ENCODE results near the gene GCA. TPM values are rescaled to one million over a fixed set of nuclear protein-coding genes. Genes with fewer than 3 reads are reported as not detected.

Gene GCA
- polyA plus RNA-seq, 1 donor, result 32.7 TPM

DNA sequence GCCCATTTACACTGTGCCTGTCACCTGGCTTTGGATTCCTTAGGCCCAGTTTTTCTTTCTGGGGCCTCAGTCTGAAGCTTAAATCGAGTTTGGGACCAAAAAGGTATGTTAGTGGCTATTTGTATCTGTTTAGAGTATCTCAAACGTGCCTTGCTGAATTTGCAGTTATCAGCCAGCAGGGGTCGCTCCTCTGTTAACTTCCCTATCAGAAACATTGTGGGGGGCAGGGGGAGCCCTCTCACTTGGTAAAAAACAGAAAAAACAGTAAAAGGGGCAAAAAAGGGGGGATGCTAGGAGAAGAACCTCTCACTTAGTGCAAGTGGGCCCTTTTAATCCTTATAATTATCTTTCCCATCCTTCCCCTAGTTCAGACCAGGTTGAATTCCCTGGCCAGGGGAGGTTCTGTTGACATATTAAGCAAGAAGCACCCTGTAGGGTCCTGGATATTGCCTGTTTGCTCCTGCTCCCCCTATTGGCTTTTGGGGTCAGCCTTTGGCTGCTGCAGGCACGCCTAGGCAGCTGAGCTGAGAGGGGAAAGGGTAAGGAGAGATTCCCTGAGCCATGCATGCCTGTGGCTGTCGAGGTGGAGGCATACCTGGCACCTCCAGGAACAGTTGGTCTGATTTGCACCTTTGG lies 16.7 kb upstream of the GCA start:
- DNase-seq, result no peak

DNA sequence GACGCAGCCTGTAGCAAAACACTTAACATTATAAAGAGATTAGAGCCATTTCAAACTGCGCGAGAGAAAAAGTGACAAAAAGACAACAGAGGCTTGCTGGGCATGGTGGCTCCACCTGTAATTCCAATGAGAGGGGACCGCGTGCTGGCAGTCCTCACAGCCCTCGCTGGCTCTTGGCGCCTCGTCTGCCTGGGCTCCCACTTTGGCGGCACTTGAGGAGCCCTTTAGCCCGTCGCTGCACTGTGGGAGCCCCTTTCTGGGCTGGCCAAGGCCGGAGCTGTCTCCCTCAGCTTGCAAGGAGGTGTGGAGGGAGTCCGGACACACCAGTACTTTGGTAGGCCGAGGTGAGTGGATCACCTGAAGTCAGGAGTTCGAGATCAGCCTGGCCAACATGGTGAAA lies 16.1 kb upstream of the GCA start:
- no peak for DNase-seq

DNA sequence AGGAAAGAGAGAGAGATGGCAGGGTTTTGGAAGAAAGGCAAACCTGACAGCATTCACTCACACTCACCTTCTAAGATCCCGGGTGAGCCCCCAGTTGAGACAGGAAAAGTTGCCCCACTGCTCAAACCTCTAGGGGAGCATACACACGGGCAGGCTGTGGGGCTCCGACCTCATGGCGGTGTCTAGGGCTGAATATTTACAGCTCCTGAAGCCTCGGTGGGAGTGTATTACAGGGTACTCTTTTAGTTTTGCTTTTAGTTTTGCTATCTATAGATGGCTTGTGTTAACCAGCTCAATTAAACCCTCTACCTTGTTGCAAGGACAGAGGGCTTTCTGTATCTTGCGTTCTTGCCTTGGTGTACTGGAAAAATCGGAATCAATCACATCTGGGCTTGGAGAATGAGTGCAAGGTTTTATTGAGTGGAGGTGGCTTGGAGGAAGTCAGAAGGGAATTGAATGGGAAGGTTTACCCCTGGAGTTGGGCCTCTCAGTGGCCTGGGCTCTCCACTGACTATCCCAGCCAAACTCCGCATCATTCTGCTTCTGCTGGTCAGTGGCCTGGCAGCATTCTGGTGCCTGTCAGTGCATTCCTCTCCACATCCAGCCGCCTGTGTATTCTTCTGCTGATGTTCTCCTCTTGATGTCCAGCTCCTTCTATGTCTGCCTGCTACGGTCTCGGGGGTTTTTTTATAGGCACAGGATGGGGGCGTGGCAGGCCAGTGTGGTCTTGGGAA lies 15.3 kb upstream of the GCA start:
- no peak for DNase-seq

DNA sequence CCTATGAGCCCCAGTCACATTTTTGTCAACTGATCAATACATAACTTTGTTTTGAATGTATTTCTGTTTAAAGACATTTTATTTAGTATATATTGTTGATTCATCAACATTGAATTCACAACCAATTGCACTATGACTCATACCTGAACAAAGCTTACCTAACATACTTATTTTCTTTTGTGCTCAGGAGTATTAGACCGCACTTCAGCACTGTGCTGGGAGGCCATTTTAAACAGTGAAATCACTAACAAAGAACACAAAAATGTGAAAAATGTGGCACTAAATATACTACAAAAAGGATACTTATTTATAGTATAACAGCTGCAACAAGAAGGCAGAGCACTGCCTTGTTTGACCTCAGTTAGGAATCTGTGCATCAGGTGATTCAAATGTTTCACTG lies 13.1 kb upstream of the GCA start:
- DNase-seq, result no peak

DNA sequence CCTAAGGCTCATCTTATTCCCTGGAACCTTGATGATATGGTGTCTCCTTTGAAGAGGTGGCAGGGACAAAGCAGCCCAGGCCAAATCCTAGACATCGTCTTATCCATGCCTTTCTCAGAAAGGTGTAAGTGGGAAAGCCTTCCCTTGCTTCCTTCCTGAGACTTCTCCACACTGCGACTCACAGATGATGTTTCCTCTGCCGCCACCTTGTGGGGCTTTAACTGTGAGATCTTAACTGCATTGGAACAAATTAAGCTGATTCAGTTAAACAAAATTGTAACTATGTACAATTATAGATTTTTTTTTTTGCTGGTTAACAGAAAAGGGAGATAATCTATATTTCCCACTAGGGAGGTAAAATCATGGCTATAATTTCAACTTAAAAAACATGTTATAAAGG lies 10.0 kb upstream of the GCA start:
- peak; percentile 12 for DNase-seq

DNA sequence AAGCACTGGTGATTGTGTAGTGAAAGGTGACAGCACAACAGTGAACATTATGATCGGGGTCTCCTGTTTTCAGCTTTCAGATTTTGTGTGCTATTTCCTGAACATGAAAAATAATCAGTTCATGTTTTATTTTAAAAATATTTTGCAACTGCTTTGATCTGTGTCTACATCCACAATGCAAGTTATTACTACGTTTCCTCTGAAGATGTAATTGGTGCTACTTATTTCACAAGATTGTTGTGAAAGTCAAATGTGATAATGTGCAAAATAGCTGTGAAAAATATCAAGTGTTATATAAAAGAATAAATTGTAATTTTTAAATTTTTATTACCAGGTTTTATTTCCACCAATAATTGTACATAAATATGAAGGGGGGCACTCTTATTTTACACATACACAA lies 6.1 kb upstream of the GCA start:
- no peak for DNase-seq

DNA sequence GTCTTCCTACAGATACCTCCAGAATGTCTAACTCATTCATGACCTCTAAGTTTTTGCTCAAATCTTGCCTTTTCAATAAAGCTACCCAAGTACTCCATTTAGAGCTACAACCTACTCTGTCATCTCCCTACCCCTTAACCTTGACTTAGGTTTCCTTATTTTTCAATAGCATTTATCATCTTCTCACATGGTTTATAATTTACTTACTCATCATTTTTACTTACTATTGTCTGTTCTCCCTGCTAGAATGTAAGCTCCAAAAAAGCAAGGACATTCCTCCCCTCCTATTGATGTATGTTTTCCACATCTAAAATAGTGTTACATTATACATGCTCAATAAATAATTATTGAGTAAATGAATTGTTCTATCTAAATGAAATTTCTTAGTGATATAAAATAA lies 3.1 kb upstream of the GCA start:
- DNase-seq, result no peak

DNA sequence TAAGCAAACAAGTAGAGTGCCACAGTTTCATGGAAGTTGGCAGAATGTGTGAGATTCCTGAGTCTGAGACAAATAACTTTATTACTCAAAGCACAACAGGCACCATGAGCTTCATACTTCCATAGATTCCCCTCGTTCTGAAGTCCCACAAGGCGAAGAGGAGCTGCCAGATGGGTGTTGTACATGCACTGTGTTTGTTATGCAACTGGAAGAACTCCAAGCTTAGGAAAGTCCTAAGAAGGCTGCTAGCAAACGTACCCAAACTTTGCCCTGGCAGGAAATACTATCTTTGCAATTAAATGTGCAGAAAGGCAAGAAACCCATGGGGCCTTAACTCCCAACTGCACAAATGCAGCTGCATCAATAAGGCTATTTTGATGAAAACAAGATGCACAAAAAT lies 1.6 kb upstream of the GCA start:
- no peak for DNase-seq

DNA sequence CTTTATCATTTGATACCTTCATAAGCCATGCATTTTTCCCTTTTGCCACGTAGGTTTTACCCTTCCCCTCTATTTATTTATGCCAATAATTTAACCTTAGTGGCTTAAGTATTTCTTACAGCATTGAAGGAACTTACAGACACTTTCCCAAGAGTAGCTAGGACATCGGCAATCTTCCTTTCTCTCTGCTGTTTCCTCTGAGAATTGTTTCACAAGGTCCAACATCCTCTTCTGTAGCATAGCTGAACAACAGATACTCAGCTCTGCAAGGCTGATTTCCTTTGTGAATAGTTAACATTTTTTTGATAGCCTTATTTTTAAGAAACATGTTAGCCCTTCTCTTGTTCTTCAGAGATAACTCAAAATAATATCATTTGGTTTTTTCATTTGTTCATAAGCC lies 1.1 kb upstream of the GCA start:
- DNase-seq, result no peak

DNA sequence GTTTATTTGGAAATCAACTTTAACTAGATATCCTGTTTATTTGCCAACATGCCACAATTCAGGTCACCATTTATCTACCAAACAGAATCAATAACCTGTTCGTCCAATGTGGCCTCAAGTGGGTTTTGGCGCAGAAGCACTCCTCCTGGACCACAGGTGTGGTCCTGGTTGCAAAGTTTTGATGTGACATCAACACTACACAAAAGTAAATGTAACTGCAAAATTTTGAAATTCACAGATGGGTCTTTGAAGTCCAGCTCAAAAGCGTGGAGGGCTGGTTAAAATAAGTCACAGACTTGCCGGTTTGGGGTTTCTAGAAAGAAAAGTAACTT lies 474 bp upstream of the GCA start:
- DNase-seq, result no peak

DNA sequence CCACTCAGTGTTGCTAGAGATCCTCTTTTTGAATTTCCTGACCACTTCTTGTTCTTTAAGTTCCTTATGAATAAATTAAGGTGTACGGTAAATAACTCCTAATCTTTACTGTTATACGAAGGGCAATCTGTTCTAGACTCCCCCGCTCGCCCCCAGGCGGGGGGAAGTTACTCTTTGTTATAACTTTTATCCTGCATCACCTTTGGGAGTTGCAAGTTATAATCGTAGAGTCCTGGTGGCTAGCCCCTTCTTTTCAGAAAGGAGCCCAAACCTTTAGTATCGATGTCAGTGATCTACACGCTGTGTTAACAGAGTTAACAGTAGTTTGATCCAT lies 652 bp downstream of the GCA start:
- no peak for DNase-seq

DNA sequence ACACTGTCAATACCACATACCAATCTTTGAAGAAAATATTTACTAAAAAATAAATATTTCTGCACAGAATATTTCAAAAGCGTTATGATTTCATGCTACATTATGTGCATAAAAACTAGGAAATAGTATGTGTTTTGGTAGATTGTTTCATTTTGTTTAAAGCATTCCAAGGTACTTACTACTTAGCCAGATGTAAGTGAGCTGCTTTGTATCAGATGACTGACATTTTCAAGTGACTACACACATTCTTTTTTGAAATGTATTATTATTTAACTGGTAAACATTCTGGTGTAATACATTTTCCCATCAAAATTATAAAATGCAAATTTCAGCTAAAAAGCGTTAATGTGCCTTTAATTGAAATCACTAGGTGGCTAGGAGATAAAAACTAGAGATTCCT lies 21.5 kb downstream of the GCA start:
- DNase-seq, result no peak

DNA sequence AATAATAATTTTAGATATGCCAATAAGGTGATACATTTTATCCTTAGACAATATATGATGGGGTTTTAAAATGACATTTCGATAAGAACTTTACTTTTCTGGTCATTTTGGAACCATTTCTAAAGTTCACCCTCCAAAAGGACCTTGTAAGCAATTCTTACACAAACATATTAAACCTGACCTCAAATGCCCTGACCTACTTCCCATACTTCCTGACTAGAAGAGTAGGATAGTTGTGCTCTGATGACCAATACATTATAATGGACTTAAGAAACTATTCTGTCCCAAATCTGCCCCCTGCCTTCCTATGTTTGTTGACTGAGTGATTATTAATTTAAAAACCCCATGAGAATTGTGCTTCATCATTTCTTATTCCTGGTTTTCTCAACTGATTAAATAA lies 24.6 kb downstream of the GCA start:
- DNase-seq, result no peak

DNA sequence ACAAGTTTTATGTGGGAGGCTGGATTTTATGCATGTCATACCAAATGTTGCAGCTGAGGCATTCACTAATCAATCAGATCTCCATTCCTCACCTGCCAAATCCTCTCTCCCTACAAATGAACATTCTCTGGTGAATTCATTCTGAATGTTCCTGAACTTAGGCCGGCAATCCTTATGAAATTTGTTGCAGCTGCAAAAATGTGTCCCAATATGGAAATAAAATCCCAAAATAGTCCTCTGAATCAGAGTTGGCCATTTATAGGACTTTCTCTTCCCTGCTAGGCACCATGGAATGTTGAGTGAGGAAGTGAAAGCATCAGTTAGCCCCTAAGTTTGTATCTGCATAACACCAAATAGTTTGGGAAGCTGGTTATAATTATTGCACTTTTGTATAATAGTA lies 25.6 kb downstream of the GCA start:
- no peak for DNase-seq

DNA sequence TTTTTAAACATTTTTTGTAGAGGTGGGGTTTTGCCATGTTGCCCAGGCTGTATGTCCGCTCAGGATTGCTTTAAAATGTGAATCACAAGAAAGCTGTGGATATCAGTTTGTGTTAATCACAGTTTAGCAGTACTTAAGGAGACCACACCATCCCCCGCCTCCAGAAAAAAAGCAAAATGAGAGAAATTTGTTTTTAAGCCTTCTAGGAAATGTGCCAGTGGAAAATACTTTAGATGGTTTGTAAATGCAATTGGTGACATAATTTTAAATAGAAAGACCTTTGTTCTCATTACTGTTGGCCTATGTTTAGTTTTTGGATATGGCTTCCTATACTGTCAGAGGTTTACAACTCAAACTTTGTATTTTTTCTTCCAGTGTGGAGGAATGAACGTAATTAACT lies 27.0 kb downstream of the GCA start:
- DNase-seq, result no peak

DNA sequence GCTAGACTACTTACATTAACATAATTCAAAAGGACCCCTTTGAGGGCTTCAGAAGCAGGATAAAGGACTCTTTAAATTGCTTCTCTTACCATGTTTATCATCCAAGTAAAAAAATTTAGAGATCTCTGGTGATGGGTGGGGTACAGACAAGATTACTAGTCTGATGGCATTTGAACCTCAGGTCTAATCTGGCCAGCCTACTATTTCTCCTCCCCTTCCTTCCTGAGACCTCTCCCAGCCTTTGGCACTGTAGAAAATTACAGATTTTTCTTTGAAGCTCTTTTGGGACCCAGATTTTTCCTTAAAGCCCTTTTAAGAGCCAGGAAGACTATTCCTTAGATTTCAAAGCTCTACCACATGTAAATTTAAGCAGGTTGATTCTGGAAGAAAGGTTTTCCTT lies 28.9 kb downstream of the GCA start:
- DNase-seq, result no peak

DNA sequence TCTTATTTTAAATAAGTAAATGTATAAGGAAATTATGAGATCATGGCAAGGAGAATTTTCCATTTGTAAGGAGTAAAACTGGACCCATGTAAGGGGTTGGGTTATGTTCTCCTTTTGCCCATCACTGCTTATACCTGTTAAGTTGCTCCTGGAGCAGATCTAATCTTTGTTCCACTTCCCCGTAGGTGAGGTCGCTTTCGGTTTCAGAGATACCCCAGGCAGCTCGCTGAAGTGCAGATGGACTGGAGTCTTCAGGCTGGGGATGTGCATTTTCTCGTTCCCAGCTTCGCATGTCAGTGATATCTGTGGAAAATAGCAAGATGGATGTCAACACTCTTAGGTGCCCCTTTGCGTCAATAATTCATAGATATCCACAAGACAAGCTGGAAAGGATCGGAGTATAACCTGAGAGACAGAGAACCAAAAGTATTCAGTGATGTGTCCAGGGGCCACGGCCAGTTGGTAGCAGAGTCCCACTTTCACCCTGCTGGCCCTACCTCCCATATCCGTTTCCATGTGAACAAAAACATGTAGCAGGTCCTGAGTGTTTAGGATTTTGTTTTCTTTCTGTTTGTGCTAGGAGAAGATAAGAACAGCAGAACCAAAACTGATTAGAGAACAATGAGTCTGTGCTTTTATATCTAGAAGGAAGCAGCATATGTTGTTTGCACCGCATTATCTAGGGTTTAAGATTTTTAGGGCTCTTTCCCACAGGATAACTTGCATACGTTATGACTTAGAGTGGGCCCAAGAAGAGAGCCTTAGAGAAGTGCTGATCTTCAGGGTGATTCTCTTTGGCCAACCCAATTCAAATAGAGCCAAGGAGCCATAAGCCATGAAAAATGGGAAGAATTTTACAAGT lies 36.0 kb downstream of the GCA start:
- DNase-seq, result no peak

DNA sequence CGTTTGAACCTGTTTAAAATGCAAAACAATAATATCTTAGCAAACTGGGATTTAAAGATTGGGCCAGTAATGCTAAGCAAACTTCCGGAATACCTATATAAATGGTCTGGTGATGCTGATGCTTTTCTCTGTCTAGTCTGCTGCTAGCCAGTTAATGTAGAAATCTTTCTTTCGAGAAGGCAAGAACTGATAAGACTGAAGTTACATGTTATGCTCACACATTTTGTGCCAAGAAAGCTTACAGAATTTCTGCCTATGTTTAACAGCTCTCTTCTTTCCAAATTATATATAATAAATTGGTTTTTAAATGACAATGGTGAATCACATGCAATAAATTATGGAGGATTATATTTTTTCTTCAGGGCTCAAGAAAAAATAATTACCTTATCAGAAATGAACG lies 37.9 kb downstream of the GCA start:
- DNase-seq, result no peak

DNA sequence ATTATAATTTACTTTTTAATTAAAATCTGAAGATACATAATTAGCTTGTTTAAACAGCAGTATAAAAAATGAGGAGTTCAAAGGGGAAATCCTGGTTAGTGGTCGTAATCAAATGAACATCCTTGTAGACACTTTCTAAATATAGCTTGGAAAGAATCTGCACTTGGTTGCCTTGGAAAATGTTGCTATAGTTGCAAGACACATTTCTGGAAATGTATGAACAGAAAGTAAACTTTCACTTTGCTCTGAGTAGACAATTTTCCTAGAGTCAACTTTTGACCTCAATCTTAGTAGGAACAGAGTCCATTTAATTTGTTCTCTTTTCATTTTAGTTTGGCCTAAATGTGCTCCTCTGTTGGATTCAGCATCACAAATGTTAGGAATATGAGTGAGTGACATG lies 38.3 kb downstream of the GCA start:
- DNase-seq, result peak; percentile 15

DNA sequence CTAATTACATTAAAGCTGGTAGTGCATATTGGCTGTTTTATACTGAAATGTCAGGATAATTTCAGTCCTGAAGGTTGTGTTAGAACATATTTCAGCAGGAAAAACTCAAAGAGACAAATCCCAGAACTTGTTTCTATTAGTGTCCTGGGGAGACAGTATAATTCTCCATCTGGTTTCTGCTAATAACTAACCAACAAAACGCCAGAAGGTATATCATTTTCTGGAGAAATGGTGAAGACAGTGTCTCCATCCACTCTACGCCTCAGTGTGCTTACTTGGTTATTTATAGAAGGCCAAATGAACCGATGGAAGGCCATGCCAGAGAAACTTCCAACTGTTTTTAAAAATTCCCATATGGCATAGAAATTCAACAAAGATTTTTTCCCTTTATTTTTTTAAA lies 41.6 kb downstream of the GCA start:
- no peak for DNase-seq

DNA sequence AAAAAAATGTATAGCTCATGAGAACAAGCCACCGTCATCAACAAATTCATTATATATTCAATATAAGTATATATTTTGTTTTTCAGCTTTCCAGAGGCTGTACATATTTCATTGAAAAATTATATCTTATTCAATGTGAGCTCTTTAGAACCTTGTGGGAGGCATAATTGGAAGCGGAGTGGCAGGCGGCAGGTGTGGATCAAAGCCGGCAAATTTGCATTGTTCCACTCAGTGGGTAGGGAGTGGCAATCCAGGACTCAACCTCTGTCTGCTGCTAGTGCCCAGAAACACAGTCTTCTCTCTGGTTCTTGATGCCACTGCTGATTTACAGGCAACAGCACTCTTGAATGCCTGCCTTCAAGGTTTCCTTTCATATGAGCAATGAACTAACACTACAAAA lies 46.9 kb downstream of the GCA start:
- no peak for DNase-seq

DNA sequence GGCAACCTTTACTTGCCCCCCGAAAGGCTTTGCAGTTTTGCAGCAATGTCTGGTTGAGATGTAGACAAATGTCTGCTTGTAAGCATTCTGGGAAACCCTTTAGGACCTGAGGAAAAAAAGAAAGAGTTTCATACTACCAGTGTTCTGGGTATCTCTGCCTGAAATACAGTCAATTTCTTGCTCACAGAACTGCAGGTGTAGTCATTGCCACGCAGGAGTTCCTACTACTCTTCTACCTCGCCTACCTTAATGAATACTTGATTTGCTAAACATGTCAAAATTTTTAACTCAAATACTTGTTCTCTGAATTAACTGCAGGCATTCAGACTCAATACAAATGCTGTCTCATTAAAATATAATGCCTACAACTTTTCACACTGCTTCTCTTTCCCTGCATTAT lies 56.4 kb downstream of the GCA start:
- no peak for DNase-seq

DNA sequence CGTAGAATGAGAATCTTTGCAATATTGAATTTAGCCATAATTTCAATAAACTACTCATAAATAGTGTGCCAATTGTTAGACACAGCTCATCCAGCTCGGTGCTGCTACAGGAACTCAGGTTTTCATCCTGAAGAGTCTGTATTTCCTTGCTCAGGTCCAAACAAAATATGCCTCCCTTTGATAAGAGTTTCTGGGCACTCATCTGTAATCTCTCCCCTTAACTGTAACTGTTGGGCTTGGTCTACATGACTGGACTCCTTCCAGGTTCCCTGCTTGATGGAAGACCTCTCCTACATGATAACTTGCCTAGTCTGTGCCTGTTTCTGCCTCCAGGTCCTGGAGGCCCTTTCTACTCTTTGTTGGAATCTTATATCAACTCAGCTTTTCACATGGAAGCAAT lies 57.9 kb downstream of the GCA start:
- DNase-seq, result no peak

DNA sequence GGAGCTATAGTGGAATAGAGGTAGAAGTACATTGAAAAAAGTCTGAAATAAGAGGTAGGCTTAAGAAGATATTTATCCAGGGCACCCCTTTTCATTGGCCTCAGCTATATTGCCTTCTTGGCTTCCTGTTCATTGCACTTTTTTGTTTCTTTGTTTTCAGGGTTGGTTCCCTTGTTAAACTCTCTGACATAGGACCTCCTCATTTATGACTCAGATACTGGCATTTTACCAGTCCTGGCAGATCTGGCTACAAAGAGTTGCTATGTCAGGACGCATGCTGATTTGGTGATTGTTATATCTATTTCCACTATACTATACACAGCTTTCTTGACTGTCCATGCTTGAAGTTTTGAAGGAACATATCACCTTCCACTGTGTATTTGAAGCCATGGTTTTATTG lies 60.0 kb downstream of the GCA start:
- DNase-seq, result no peak

All from left kidney (tissue), 2 donors.